ENCODE data around the gene TCF12.
"Not testable (repeated sequence)": the region's sequence is repeated elsewhere in the genome, so short reads cannot be mapped to it uniquely, and the experiment has no call there.

Gene TCF12

DNA sequence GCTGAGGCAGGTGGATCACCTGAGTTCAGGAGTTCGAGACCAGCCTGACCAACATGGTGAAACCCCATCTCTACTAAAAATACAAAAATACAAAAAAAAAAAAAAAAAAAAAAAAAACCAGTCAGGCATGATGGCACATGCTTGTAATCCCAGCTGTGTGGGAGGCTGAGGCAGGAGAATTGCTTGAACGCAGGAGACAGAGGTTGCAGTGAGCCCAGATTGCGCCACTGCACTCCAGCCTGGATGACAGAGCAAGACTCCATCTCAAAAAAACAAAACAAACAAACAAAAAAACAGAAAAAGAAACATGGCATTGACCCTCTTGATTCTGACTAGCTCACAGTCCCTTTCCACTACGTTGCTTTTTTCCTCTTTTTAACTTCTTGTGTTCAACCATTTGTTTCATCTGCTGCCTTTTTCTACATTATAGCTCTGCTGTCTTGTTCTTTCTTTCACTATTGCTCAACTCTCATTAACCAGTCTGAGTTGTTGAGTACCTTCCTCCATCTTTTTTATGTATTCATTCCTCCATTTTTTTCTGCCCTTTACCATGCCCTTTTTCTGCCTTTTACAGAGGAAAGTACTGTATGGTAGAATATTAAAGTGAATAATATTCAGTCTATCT is 179.6 kb downstream of the TCF12 start:
- not testable (repeated sequence) for DNase-seq

DNA sequence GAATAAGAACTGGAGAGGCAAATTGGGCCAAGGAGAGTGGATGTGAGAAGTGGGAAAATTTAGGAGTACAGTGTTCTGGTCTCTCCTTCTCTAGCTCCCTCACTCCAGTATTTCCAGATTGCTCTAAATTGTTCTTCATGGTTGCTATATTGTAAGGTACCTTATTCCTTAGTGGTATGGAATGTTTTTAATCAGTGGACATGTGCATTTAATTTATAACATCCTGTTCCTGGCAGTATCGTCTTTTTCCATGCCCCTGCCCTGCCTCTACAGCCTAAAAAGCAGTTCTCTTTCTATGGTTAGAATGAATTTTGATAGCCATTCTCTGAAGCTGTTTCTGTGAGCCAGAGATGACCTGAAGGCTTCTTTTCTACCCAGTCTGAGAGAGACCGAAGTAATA is 180.5 kb downstream of the TCF12 start:
- no peak for DNase-seq

DNA sequence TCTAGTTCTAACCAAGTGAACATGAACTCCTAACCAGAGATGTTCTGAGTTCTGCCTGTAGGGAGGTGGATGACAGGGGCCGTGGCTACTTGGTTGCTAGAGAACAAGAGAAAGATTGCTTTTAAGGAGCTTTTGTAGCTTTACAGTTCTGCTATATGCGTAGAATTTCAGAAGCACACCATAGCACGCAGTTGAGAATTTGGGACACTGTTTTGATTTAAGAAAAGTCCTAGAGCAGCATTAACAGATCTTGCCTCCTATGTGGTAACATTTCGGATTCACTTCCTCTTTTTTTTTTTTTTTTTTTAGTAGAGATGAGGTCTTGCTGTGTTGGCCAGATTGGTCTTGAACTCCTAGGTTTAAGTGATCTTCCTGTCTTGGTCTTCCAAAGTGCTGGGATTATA is 181.7 kb downstream of the TCF12 start:
- no peak for DNase-seq

DNA sequence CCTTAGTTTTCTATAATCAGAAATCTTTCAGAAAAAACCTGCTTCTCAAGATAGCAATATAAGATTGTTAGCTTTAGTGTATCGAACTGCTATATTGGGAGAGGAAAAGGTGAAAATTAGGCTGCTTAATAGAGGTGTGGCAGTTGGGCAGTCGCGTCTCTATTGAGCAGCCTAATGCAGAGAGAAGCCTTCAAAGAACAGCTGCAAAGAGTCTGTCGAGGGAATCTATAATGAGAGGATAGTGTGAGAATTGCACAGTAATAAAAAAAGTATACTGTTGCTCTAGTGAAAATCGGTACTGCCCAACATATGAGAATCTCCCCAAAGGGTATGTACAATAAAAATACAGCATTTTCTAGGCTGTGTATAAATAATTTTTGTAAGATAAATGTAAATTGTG is 184.4 kb downstream of the TCF12 start:
- no peak for DNase-seq

DNA sequence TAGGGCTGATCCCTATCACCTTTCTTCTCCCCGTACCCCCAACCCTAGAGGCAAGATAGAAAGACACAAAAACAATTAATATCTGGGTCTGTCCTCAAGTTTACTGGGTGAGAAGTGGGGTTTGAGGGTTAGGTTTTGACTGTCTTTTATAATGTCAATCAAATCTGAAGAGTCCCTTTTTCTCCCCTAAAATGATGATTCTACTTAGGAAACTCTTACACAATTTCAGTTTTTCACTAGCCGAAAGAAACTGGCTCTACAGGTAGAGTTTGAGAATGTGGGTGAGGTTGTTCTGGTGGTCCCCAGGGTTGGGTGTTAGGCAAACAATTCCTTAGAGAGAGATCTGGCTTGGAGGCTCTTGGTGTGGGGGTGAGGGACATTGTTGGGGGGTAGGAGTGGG is 189.9 kb downstream of the TCF12 start:
- DNase-seq, result no peak

DNA sequence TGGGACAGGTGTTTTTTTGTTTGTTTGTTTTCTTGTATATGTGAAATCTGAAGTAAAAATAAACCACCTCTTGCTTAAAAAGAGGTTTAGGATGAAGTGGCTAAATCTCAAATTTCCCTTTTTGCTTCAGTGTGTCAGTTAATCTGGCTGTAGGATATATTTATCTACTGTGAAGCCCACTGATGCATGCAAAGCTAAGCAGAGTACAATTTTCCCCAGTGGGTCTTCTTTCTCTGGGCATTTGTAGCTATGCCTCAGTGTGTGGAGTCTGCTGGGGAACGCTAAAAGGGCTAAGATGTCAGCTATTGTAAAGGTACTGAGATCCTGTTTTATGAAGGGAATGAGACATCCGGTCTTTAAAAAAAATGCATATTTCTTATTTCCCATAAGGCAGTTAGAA is 190.6 kb downstream of the TCF12 start:
- DNase-seq, result no peak

DNA sequence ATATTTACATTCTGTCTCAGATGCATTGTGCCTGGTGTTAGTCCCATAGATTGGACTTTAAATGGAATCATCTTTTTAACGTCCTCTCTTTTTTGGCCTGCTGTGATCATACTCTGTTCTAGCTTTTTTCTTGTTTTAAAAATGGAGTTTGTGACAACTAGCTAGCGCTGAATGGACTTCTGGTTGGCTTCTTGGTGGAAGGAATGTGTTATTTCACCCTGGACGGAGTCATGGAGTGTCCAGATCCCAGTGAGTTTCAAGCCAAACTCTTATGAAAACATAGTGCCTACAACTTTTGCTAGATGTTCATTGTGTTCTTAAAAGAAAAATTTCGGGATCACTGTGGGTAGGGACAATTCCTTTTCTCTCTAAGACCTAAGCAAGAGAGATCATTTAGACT is 192.6 kb downstream of the TCF12 start:
- no peak for DNase-seq

DNA sequence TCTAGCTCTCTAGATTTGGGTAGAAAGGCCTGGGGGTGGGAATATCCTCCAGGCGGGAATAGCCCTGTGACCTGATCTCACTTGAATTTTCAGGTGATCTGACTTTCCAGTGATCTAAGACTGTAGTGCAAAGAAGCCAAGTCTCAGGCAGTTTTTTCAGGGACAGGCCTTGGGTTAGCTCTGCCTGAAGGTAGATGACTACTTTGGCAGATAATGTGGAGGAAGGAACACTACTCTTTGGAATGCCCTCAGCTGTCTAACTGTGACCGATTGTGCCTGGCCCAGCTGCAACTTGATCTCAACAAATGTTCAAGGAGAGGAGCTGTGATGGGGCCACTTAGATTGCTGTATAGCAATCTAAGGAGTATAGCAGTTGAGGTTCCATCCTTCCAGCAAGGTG is 193.7 kb downstream of the TCF12 start:
- no peak for DNase-seq

DNA sequence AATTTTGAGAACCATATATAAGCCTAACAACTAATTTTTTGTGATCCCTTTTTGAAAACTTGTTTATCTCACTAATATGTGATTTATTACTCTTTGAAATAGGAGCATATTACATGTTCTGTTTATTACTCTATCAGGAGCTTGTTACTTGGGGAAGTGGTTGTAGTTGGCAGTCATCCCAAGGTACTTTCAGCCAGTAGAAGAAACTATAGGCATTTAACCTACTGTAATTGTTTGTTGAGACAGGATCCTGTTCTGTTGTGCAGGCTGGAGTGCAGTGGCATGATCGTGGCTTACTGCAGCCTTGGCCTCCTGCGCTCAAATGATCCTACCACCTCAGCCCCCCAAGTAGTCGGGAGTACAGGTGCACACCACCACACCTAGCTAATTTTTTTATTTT is 195.6 kb downstream of the TCF12 start:
- DNase-seq, result peak; percentile 46

DNA sequence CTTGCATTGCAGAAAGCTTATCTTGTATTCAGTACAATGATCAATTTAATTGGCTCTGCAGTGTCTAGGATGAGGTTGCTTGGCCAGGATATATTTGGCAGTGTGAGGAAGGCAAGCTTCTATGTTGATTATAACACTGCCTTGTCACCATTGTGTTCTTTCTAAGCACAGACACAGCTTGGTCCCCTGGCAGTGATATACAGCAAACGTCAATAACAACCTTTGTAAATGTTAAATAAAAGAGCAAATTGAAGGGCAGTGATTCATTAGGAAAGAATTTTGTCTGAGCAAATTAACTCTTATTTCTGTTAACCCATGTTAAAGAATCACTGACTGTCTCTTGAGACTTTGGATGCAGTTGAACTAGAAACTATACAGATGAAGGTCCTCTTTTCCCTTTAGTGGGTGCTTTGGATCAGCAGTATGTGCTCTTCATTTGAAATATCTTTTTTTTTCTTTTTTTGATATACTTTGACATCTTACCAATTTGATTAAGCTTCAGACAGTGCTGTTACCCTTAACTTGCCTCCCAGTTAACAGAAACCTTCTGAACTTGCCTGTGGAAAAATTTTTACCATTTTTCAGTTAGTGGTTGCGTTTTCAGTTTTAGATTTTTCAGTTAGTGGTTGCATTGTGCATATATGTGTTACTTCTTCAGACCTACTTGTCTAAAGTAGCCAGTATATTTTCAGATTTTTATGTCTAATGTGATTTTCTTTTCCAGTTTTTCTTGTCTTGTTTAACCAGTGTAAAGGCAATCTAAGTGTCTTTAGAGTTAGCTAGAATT is 199.8 kb downstream of the TCF12 start:
- no peak for DNase-seq

DNA sequence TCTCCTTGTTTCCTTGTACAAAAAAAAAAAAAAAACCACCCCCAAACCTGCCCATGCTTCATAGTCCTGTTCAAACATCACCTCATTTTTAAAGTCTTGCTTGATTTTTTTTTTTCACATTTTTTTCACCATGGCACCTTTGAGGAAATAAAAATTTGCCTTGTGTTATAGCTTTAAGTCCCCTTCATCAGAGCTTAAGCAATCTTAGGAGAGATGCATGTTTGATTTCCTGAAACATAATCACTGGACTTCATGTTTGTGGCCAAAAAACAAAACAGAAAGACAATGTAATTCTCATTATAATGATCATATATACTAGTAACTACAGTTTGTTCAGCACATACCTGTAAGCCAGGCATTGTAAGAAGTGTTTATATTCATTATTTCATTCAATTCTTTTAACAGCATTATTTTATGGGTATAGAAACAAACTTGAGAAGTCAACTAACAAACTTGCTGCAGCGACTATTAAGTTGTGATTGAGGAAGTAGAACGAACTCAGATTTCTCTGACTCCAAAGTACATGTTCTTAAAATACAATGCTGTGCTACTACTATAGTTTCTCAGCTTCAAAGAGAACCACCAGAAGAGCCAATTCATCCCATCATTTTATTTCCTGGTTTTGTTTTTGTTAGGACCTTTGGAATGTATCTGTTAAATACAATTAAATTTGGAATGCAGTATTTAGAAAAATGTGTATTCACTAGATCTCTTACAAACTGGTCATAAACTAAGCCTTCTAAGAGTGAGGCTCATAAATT is 203.8 kb downstream of the TCF12 start:
- DNase-seq, result no peak

DNA sequence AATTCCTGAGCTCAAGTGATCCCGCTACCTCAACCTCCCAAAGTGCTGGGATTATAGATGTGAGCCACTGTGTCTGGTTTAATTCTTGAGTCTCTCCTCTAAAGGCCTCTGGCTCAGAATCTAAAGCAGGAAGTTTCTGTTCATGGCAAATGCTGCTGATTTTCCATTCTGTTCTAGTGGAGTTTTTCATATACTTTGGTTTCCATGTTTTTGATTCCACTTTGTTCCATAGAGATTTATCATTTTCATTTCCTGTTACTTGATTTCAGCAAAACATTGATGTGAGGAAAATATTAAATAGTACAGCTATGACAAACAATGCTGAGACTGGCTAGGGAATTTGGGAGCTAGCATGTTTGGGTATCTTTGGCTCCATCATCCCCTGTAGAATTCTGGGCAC is 205.6 kb downstream of the TCF12 start:
- no peak for DNase-seq

DNA sequence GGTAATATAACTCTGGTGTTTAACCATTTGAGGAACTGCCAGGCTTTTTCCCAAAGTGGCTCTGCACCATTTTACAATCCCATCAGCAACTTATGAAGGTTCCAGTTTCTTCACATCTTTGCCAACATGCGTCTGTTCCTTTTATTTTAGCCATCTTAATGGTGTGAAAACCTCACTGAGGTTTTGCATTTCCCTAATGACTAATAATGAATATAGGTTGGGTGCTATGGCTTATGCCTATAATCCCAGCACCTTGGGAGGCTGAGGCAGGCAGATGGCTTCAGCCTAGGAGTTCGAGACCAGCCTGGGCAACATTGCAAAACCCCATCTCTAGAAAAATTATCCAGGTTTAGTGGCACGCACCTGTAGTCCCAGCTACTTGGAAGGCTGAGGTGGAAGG is 210.6 kb downstream of the TCF12 start:
- DNase-seq, result no peak

DNA sequence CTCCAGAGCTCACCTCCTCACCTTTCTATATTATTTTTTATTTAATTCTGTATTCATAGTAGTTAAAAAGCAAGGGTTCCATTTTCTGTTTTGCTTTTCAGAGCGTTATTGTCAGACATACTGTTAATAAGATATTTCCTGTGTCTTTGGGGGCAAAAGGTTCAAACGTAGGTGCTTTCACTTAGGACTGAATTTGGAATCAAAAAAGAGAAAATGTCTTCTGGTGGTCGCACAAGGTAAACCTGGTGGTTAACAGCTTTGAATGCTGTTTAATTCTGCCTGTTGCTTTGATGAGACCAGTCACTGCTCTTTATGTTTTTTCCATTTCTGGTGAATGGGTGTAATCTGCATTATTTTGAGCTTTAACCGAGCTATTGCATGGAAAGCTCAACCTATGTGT is 212.5 kb downstream of the TCF12 start:
- DNase-seq, result no peak

DNA sequence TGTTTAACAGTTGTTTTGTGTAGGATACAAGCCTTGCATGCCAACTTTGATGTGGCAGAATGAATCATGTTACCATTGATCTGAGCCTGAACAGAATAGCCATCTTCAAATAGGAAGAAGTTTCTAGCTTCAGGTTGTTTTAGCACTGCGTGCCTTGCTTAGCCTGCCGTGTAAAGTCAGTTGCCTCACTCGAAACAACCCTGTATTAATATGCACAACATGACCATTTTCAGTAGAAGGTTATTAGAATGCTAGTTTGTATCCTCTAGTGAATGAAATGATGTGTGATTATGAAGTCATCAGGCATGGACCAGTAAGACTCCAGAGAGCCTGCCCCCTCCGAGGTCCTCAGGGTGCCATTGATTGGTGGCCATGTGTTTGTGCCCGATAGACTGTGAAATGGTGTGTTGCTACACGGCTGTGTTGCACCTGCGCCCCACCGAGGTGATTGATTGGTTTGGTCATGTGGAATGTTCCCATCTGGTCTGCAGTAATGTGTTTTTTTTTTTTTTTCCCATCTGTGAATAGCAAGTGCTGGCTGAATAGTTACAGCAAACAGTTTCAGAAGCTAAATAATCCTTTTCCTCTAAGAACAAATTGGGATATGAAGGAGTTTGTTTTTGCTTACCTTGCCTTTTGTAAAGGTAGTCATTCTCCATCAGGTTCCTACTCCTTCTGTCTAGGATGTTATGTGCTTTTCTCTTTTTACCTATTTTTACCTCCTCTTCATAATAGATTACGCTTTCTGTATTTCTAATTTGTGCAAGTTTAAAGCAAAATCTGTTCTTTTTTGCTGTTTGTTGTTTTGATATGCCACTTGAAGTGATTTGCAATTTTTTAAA is 214.9 kb downstream of the TCF12 start:
- DNase-seq, result no peak

DNA sequence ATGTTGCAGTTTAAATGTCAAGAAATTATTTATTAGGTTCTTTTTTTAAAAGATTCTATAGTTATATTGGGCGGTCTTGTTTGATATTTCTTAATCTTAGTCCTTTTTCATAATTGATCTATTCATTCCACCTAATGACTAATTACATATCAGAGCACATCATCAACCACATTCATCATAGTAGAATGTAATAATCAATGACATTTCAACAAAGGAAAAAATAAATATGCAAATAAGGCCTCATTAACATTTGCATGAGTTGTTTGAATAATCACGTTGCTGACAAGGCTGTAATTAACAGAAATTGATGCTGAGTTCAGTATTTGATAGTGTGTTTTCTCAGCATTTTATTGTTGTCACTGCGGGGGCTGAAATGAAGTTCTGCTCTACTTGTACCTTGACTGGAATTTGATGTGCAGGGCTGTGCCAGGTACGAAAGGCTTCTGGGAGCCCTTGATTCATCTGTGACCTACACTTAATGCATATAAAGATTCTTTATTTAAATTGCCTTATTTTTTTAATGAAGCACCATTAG is 215.7 kb downstream of the TCF12 start:
- no peak for DNase-seq

DNA sequence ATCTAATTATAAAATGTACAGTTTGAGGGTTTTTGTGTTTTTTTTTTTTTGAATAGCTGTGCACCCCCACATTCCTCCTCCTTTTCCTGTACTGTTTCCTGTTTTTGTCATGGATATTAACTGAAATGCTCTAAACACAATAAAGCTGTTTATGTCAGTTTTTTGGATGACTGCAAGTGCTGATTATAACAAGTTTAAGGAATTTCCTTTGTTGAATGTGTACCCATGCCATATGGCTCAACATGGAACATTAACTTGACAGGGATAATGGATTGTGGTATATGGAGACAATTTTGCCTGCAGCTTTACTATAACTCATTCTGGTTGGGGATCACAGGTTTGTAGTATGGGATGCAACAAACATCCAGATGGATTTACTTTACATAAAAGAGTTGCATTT is 216.4 kb downstream of the TCF12 start:
- no peak for DNase-seq

DNA sequence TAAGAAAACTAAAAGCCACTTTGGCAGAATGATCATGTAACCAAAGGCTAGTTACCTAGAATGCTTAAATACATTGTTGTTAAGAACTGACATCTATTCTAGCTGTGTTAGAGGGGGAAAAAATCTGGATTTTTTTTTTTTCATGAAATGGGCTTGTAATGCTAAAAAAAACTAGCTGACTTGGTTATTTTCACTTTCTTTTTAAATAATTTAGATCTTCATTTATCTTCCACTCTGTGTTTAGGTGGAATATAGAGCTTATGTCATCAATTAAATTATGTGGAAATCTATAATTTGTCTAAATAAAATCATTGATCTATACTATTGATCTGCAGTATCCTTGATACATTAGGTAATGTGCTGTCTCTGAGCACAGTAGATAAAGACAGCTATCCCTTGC is 217.4 kb downstream of the TCF12 start:
- no peak for DNase-seq

DNA sequence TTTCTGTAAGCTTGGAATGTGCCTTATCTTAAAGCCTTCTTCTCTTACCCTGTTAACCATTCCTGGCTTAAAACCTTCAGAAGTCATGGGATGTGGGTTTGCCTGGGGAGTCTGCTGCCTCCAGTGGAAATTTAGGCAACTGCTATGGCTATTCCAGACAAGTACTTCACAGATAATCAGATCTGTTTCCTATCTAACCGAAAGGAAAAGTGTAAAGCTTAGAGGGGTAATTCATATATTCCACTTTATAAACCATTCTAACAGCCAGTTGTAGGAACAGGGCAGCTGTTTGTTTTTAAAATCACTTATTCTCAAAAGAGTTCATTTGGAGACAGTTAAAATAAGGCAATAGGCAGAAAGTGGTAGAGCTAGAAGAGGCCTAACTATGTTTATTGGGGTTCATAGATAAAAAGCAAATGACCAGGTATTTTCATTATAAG is 219.9 kb downstream of the TCF12 start:
- peak; percentile 27 for DNase-seq

DNA sequence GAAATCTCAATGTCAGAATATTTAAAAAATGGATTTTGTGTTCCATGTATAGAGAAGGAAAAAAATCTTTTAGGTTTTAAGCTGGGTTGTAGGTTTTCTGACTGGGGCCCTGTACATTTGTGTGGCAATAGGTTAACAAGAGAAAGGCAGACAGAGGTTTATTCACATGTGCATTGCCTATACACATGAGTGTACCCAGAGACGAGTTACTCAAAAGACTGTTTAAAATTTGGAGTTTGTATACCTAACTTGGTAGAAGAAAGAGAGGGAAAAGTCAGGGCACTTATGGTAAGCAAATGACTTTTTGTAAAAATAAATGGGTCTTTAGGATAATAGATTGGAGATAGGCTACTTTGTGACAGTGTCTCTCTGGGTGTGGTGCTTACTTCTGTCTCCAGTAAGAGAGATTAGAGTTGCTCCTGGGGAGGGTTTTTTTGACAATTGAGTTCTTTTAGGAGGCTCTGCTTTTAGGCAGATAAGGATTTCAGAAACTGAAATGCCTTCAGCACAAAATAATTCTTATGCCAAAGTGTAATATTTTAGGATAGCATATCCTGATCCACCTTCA is 225.2 kb downstream of the TCF12 start:
- no peak for DNase-seq

DNA sequence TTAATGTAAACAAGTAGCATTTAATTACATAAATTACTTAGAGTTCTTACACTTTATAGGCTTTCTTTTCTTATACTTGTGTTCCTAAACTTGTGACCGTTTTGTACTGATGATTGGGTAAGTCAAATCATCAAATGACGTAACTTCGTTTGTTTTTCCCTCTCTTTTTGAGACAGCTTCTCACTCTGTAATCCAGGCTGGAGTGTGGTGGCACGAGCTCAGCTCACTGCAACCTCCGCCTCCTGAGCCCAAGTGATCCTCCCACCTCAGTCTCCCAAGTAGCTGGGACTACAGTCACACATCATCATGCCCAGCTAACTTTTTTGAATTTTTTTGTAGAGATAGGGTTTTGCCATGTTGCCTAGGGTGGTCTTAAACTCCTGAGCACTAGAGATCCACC is 226.0 kb downstream of the TCF12 start:
- no peak for DNase-seq

DNA sequence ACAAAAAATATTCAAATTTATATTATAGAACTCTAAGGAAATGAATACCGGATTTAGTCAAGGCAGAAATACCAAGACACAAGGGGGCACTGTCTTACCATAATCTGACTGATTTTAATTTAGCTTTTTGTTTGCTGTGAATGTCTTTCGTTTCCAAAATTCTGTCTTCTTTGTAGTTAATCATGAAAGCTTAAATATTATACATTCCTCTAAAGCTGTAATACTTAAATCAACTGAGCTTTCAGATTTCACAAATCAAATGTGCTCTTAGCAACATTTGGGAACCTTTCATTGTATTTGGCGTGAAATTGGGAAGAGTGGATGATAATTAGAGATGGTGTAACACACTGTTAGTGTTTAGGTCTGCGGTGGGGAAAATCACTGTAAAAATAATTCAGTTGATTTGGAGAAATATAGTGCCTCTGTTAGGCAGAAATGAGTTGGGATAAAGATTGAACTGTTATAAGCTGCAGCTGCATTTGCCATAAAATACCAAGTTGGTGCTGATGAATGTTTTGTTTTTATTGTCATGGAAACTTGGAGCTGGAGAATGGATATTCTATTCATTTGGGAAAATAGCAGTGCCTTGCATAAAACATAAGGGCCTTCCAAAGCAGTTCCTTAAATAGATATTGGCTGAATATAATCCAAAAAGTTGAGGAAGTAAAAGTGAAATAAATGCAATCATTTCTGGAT is 228.2 kb downstream of the TCF12 start:
- DNase-seq, result peak; percentile 30
